A549 treated with AZD9567 at 1 μM for 4 hours (cell line): ENCODE data around the gene KRCC1. TPM values are rescaled to one million over a fixed set of nuclear protein-coding genes. Genes with fewer than 3 reads are reported as not detected.

Experiments used
- total RNA-seq: library from RNA; stranded (reverse); fragments of 200-300 nt; extraction: Qiagen RNA extraction; gene quantifications from 5 replicates; pipeline ENCODE4 v1.2.3, GENCODE V29; 2022; ENCODE audit not compliant: insufficient read depth

KRCC1 gene
- 12.4 to 16.7 TPM (median 15.5 TPM) in 5 replicates for total RNA-seq

DNA sequence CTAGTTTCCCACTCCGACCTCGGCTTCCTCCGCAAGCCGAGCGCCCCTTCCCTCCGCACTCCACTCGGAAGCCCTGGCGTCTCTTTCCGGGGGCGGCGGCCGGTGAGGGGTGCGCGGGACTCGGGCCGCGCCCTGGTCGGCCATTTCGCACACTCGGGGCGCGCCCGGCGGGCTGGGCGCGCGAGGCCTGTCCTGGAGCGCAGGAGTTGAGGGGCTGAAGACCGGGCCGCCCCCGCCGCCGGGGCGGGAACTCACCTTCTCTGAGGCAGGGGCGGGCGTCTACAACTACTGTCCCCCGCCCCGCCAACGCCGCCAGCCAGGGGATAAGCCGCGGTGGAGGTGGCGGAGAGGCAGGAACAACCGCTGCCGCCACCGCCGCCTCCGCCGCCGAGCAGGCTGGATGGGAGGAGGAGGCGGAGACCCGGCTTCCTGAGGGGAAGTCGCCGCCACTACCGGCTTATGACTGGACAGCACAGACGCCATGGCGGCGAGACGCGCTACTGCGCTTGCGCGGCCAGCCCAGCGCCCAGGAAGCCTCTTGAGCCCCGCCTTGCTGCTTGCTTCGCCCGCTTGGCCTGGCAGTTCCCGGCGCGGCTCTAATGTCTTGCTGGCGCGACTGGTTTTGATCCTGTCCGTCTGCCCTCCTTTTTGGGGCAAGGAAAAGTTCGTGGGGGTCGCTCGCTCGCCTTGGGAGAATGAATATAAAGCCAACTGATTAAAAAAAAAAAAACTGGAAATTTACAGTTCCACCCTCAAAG is at the start of gene KRCC1:
Gene KRCC1, minus strand, starts transcription at position 413 of the 758 bp plus-strand sequence. CDS start 27,220 bp downstream, outside the sequence.

DNA sequence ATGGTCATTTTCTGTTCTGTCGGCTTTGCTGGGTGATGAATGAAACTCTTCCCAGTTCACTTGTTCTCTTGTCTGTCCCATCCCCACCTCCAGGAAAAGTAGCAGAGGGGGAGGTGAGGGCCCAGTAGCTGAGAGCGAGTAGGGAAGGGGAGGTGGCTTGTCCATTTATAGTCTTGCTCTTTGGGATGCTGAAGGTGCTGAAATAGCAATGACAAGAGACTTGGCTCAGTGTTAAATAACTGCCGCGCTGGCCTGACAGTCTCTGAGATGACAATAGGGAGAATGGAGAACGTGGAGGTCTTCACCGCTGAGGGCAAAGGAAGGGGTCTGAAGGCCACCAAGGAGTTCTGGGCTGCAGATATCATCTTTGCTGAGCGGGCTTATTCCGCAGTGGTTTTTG is 12.0 kb upstream of the KRCC1 start, which contains the start of gene SMYD1:
Gene SMYD1, plus strand, starts transcription at position 228 of the 400 bp plus-strand sequence. Its CDS starts 40 bp downstream, at position 268.

DNA sequence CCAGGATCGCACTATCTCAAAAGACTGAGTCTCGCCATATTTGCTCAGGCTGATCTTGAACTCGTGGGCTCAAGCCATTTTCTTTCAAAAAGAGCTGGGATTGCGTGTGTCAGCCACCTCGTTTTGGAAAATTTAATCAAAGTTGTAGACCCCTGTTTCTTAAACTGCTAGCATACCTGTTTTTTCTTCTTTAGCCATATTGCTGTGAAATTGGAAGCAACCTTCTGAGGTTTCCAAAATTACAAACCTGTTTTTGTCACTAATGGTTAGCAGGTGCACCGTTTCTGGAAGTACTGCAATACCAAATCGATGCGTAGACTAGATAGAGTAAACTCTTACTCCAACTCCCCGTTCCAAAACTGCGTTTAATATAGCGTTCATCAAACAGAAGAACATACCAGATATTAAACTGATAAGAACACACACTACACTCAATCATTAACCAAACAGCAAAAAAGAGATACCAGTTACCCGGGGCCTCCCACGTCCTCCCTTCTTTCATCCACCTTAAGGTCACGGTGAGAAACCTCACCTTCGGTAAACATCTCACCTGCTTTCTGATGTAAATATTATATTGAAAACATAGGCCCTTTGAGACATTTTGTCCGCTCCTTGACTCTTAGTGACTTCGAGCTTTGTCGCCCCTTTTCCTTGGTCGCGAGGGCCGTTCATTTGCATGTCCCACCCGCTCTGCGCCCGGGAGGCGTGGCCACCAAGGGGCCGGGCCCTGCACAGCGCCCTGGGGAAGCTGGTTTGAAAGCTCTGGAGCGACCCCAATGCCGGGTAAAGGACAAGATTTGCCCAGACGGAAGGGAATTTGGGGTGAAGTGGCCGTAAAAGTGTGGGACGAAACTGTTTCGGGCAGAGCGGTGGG is 39.3 kb downstream of the KRCC1 start, which contains the start of gene RNU2-63P:
Gene RNU2-63P, minus strand, starts transcription at position 462 of the 874 bp plus-strand sequence.

Other genes with a start within 250 kb of the KRCC1 start
- 0.23 to 0.37 TPM in 2 of 5 replicates, not detected in the others for gene RGPD2, start 230.0 kb downstream of the KRCC1 start, total RNA-seq
- gene RNU2-63P, start 39.2 kb downstream of the KRCC1 start, total RNA-seq, result not detected in 5 replicates
- not detected in 5 replicates for gene SMYD1, start 12.0 kb upstream of the KRCC1 start, total RNA-seq
- gene FABP1, start 72.3 kb upstream of the KRCC1 start, total RNA-seq, result not detected in 5 replicates
- gene THNSL2, start 114.6 kb upstream of the KRCC1 start, total RNA-seq, result not detected in 5 replicates